Mucosa of descending colon (tissue), 3 donors: ENCODE results near the gene THSD7B. TPM values are rescaled to one million over a fixed set of nuclear protein-coding genes. Genes with fewer than 3 reads are reported as not detected.
"Not testable (repeated sequence)": the region's sequence is repeated elsewhere in the genome, so short reads cannot be mapped to it uniquely, and the experiment has no call there.

Experiments
- ATAC-seq: fragments of 200-7000 bp; cut with Tn5 transposase; one replicate; pipeline ENCODE4 v1.9.1; 2020; ENCODE audit warnings: mild to moderate bottlenecking, moderate library complexity
- DNase-seq, 3 donors: peaks; one replicate each; pipeline ENCODE4 v3.0.0-alpha.2; 2020
- H3K36me3 ChIP-seq: fragments of 200-600 bp; one replicate; pipeline ENCODE4 v1.8.0; 2021; ENCODE audit warnings: low read depth, mild to moderate bottlenecking
- H3K4me1 ChIP-seq: fragments of 200-600 bp; one replicate; pipeline ENCODE4 v1.8.0; 2021; ENCODE audit warnings: low read depth, mild to moderate bottlenecking
- H3K4me3 ChIP-seq: fragments of 200-600 bp; one replicate; pipeline ENCODE4 v1.8.0; 2021; ENCODE audit warnings: mild to moderate bottlenecking
- H3K9me3 ChIP-seq: fragments of 200-600 bp; one replicate; pipeline ENCODE4 v1.8.0; 2021; ENCODE audit warnings: mild to moderate bottlenecking
- intact Hi-C, 2 donors: fragments of 100-400 bp; cut with DNase I in 1 of 2; cut with micrococcal nuclease in 1 of 2; formaldehyde crosslinking; loops; one replicate each; pipeline versions ENCODE4 v1.11.0 to v1.11.1; 2022; cut with DNase I, micrococcal nuclease
- total RNA-seq, 3 donors: library from RNA; stranded (reverse); fragmentation: NEBNext Ultra II Directional in 2 of 3; extraction: Animal tissue kit (Norgen Biotek cat#: 25700) in 2 of 3; gene quantifications; one replicate each; pipeline versions ENCODE4 v1.2.1 to v1.2.4, GENCODE V29; 2021 to 2023
- TF ChIP-seq, protein P1 (sequence below): fragments of 200-600 bp; IDR thresholded peaks from one replicate; pipeline ENCODE4 v1.8.0; 2022; ENCODE audit warnings: antibody characterized with exemption, mild to moderate bottlenecking
- donor health status: DM: no; HTN: no; CAD: no; lungs with moderate emphysema.
- donor health status: DM: no; HTN: no; CAD: no.
- donor health status: DM: no; HTN: yes; CAD: no.

The THSD7B gene
- total RNA-seq, 3 donors from 2014 or later = 0.85 TPM; not detected in 2

DNA sequence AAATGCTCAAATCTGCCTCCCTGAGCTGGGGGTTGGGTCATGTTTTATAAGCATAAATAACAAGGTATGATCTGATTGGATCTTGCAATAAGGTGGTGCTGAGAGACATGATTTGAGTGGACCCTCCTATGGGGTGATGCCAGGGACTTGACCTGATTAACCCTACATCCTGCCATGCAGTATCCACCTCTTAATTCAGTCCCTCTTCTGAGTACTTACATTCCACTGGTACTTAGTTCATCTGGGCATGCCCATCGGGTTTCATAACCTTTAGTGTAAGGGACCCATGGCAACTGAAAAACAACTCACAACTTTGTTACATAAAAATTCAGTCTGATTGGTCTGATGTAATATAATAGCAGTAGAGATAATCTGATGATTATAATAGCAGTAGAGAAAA is 801.0 kb downstream of the THSD7B start:
- H3K36me3 ChIP-seq = no peaks in the 10 kb centered on the region
- DNase-seq (no peak), ATAC-seq (no peak)
- no peaks in the 10 kb centered on the region for H3K4me1 ChIP-seq
- intact Hi-C loops = no loop called here
- TF ChIP-seq, protein P1, sequence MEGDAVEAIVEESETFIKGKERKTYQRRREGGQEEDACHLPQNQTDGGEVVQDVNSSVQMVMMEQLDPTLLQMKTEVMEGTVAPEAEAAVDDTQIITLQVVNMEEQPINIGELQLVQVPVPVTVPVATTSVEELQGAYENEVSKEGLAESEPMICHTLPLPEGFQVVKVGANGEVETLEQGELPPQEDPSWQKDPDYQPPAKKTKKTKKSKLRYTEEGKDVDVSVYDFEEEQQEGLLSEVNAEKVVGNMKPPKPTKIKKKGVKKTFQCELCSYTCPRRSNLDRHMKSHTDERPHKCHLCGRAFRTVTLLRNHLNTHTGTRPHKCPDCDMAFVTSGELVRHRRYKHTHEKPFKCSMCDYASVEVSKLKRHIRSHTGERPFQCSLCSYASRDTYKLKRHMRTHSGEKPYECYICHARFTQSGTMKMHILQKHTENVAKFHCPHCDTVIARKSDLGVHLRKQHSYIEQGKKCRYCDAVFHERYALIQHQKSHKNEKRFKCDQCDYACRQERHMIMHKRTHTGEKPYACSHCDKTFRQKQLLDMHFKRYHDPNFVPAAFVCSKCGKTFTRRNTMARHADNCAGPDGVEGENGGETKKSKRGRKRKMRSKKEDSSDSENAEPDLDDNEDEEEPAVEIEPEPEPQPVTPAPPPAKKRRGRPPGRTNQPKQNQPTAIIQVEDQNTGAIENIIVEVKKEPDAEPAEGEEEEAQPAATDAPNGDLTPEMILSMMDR = no peak
- no peaks in the 10 kb centered on the region for H3K9me3 ChIP-seq
- no peak overlapping the region for H3K4me3 ChIP-seq

DNA sequence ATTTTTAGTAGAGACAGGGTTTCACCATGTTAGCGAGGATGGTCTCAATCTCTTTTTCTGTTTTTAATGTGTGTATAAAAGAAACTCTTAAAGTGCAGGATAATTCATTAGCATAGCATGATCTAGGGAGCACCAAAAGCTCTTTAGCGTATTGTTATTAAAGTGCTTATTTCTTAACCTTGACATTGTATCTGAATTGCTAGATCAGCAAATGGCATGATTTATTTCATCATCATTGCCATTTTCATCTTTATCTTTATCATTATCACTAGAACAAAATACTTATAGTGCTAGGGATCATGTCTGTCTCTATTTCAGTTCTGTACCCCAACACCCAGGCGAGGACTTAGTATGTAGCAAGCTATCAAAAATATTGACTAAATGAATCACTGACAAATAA is 805.1 kb downstream of the THSD7B start:
- Histone ChIP-seq H3K4me1 (no peaks in the 10 kb centered on the region), H3K4me3 (no peak overlapping the region), H3K9me3 (no peaks in the 10 kb centered on the region), H3K36me3 (no peaks in the 10 kb centered on the region)
- ATAC-seq (no peak), DNase-seq (no peak)
- TF ChIP-seq, protein P1 = no peak
- intact Hi-C loops = no loop called here

DNA sequence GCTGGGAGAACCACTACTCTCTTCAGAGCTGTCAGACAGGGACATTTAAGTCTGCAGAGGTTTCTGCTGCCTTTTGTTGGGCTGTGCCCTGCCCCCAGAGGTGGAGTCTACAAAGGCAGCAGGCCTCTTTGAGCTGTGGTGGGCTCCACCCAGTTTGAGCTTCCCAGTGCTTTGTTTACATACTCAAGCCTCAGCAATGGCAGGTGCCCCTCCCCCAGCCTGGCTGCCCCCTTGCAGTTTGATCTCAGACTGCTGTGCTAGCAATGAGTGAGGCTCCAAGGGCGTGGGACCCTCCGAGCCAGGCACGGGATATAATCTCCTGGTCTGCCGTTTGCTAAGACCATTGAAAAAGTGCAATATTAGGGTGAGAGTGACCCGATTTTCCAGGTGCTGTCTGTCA is 822.5 kb downstream of the THSD7B start:
- H3K36me3 ChIP-seq, H3K4me1 ChIP-seq, ATAC-seq, H3K9me3 ChIP-seq, H3K4me3 ChIP-seq, DNase-seq, intact Hi-C loops: not testable (repeated sequence)

DNA sequence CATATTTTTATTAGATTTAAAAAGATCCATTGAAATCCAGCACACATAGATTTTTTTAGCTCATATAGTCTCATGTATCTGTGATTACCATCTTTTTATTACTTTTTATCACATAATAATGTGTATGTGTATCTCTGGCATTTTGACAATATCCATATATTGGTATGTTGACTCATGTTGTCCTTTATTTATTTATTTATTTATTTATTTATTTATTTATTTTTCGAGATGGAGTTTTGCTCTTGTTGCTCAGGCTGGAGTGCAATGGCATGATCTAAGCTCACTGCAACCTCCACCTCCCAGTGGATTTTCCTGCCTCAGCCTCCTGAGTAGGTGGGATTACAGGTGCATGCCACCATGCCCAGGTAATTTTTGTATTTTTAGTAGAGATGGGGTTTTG is 823.2 kb downstream of the THSD7B start:
- ATAC-seq, H3K4me1 ChIP-seq, H3K36me3 ChIP-seq, DNase-seq, H3K9me3 ChIP-seq, H3K4me3 ChIP-seq, intact Hi-C loops: not testable (repeated sequence)

DNA sequence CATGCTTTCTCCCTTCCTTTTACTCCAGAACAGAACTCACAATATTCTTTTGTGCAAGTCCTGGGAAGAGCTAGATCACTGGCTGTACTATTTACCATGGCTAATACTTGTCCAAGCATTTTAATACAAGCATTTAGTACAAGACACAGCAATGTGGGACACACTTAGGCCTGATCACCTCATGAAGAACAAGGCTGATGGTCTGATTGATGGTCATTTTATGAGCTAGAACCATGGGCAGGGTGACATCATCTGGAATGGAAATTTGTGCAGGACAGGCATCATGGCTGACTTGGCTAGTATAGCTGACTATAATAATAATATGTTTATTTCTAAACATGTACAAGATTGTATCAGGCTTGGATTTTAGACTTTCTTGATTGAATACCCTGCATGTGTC is 824.8 kb downstream of the THSD7B start:
- intact Hi-C loops = no loop called here
- TF ChIP-seq, protein P1 = no peak
- H3K9me3 ChIP-seq = no peaks in the 10 kb centered on the region
- ATAC-seq (no peak), DNase-seq (no peak)
- no peaks in the 10 kb centered on the region for H3K4me1 ChIP-seq
- no peak overlapping the region for H3K4me3 ChIP-seq
- H3K36me3 ChIP-seq = no peaks in the 10 kb centered on the region

DNA sequence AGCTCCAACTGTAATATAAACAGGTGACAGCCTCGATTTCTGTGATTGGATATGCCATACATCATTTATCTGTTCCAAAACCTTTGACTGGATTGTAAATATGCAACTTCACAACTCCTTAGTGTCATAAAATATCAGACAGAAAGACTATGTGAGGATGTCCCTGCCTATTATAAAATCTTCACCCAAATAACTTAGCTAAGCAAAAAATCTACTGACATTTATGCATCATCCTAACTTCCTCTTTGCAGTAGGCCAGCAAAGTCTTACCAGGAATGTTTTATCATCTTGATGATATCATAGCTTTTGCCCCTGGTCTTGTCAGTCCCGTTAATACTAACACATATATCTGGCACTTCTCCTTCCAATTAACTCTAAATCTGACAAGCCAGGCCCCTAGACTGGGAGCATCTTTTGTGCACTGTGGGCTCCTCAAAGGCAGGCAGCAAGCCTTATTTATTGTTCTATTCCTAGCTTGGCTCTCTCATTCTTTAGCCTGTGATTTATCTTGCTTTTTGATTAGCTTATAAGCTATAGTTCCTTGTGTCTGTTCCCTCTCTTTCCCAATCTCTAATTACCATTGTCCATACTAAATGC is 842.5 kb downstream of the THSD7B start:
- Histone ChIP-seq H3K36me3 (no peaks in the 10 kb centered on the region), H3K4me1 (no peaks in the 10 kb centered on the region), H3K9me3 (no peaks in the 10 kb centered on the region), H3K4me3 (no peak overlapping the region)
- ATAC-seq = no peak
- DNase-seq = no peak
- TF ChIP-seq, protein P1 = no peak
- intact Hi-C loops = no loop called here

DNA sequence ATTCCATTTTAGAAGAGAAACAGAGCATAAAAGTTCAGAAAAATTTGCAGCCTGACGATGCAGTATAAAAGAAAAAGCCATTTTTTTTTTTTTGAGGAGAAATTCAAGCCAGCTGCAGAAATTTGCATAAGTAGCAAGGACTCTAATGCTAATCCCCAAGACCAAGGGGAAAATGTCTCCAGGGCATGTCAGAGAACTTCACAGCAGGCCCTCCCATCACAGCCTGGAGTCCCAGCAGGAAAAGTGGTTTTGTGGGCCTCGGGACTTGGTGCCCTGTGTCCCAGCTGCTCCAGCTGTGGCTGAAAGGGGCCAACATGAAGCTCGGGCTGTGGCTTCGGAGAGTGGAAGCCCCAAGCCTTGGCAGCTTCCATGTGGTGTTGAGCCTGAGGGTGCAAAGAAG is 873.6 kb downstream of the THSD7B start:
- ATAC-seq (no peak), DNase-seq (no peak)
- Histone ChIP-seq H3K4me1 (no peaks in the 10 kb centered on the region), H3K9me3 (no peaks in the 10 kb centered on the region), H3K36me3 (no peaks in the 10 kb centered on the region), H3K4me3 (no peak overlapping the region)
- TF ChIP-seq, protein P1 = no peak
- intact Hi-C loops = no loop called here
